ENCODE results near the gene SLC16A5.
A peak's percentile ranks its signal among the peaks of the same experiment; 100 is the strongest.
"Not testable (repeated sequence)": the region's sequence is repeated elsewhere in the genome, so short reads cannot be mapped to it uniquely, and the experiment has no call there.

Gene SLC16A5

GRCh38 chr17:75087558-75088453 is at the start of gene SLC16A5:
Gene SLC16A5, plus strand, starts transcription at chr17:75087954. Its CDS starts 5,683 bp downstream, at chr17:75093637.
- peak within 1 kb of the TSS; percentile 44 to 67 (median 51) for H3K4me3 ChIP-seq

GRCh38 chr17:75039238-75039637 is 48.5 kb upstream of the SLC16A5 start:
- H3K4me3 ChIP-seq, result no peak overlapping the region
- H3K27ac ChIP-seq, result no peak overlapping the region

More at GRCh38 chr17:75087558-75088453, at the start of gene SLC16A5:
- H3K27ac ChIP-seq, result peak within 1 kb of the TSS; percentile 78 to 98 (median 89)

GRCh38 chr17:75041656-75042280 is 46.0 kb upstream of the SLC16A5 start:
- peak overlapping the region in 1 of 21 experiments; percentile 34 for H3K27ac ChIP-seq
- H3K4me3 ChIP-seq, result no peak overlapping the region

- H3K27ac ChIP-seq, result not testable (repeated sequence)
These were observed 44.0 kb upstream of the SLC16A5 start for GRCh38 chr17:75043789-75044188.

GRCh38 chr17:75044716-75045115 is 43.0 kb upstream of the SLC16A5 start:
- Histone ChIP-seq H3K27ac (no peak overlapping the region), H3K4me3 (no peak overlapping the region)

More at GRCh38 chr17:75043789-75044188, 44.0 kb upstream of the SLC16A5 start:
- H3K4me3 ChIP-seq, result not testable (repeated sequence)

GRCh38 chr17:75045946-75046406 is 41.8 kb upstream of the SLC16A5 start:
- Histone ChIP-seq H3K4me3 (peak overlapping the region; percentile 67 to 96 (median 82)), H3K27ac (peak overlapping the region; percentile 71 to 99 (median 92))

- Histone ChIP-seq H3K27ac (peak within 1 kb of the TSS; percentile 71 to 99 (median 92)), H3K4me3 (peak within 1 kb of the TSS; percentile 67 to 96 (median 82))
These were observed 41.1 kb upstream of the SLC16A5 start, which contains the start of the genes ATP5PD and KCTD2 for GRCh38 chr17:75046407-75047289. Gene ATP5PD, minus strand, starts transcription at chr17:75046969. Its CDS starts 4,319 bp downstream, at chr17:75042650. Gene KCTD2, plus strand, starts transcription at chr17:75047225. Its CDS starts 26 bp downstream, at chr17:75047251.

- H3K27ac ChIP-seq, result peak overlapping the region; percentile 67 to 99 (median 92)
- peak overlapping the region; percentile 67 to 96 (median 82) for H3K4me3 ChIP-seq
These were observed 40.2 kb upstream of the SLC16A5 start for GRCh38 chr17:75047398-75048098.

GRCh38 chr17:75048249-75048878 is 39.4 kb upstream of the SLC16A5 start:
- H3K27ac ChIP-seq, result peak overlapping the region in 17 of 21 experiments; percentile 13 to 99 (median 92)
- H3K4me3 ChIP-seq, result peak overlapping the region; percentile 67 to 96 (median 82)

GRCh38 chr17:75049057-75049456 is 38.7 kb upstream of the SLC16A5 start:
- Histone ChIP-seq H3K27ac (peak overlapping the region in 10 of 21 experiments; percentile 4 to 99 (median 91)), H3K4me3 (no peak overlapping the region)

- no peak overlapping the region for H3K4me3 ChIP-seq
- no peak overlapping the region for H3K27ac ChIP-seq
These were observed 38.0 kb upstream of the SLC16A5 start for GRCh38 chr17:75049706-75050105.

- Histone ChIP-seq H3K27ac (no peak overlapping the region), H3K4me3 (no peak overlapping the region)
These were observed 35.8 kb upstream of the SLC16A5 start for GRCh38 chr17:75051941-75052340.

GRCh38 chr17:75059369-75060345 is 28.1 kb upstream of the SLC16A5 start:
- peak overlapping the region in 5 of 21 experiments; percentile 15 to 58 (median 30) for H3K27ac ChIP-seq
- no peak overlapping the region for H3K4me3 ChIP-seq

- peak overlapping the region in 6 of 21 experiments; percentile 12 to 74 (median 34) for H3K27ac ChIP-seq
- no peak overlapping the region for H3K4me3 ChIP-seq
These were observed 27.2 kb upstream of the SLC16A5 start for GRCh38 chr17:75060434-75061054.

- Histone ChIP-seq H3K27ac (peak overlapping the region in 2 of 21 experiments; percentile 30 to 51), H3K4me3 (no peak overlapping the region)
These were observed 26.7 kb upstream of the SLC16A5 start for GRCh38 chr17:75061055-75061438.

- Histone ChIP-seq H3K4me3 (no peak overlapping the region), H3K27ac (no peak overlapping the region)
These were observed 26.1 kb upstream of the SLC16A5 start for GRCh38 chr17:75061618-75062017.

GRCh38 chr17:75063201-75063600 is 24.6 kb upstream of the SLC16A5 start:
- H3K27ac ChIP-seq, result no peak overlapping the region
- H3K4me3 ChIP-seq, result no peak overlapping the region
